C4-2B (cell line): ENCODE results near the gene WHAMM.

ENCODE experiments used
- CTCF ChIP-seq: fragments of 450-650 bp; conservative IDR thresholded peaks from 2 replicates; pipeline ENCODE4 v1.5.1; 2017; ENCODE audit warnings: mild to moderate bottlenecking
- ZFX ChIP-seq: fragments of 450-650 bp; IDR thresholded peaks from 2 replicates; pipeline ENCODE4 v1.6.1; 2017

- TF ChIP-seq CTCF (no peak), ZFX (no peak)
Measured at GRCh38 chr15:82799183-82799841, 10.1 kb upstream of the WHAMM start.
